GM19023 (cell line): ENCODE measurements around the gene TMEM95.

Source experiments
- ATAC-seq: cut with Tn5 transposase; IDR thresholded peaks from one replicate; pipeline ENCODE4 v1.9.1; 2021; ENCODE audit warnings: mild to moderate bottlenecking, moderate library complexity; ENCODE audit not compliant: unreplicated experiment

TMEM95 gene, protein sequence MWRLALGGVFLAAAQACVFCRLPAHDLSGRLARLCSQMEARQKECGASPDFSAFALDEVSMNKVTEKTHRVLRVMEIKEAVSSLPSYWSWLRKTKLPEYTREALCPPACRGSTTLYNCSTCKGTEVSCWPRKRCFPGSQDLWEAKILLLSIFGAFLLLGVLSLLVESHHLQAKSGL

DNA sequence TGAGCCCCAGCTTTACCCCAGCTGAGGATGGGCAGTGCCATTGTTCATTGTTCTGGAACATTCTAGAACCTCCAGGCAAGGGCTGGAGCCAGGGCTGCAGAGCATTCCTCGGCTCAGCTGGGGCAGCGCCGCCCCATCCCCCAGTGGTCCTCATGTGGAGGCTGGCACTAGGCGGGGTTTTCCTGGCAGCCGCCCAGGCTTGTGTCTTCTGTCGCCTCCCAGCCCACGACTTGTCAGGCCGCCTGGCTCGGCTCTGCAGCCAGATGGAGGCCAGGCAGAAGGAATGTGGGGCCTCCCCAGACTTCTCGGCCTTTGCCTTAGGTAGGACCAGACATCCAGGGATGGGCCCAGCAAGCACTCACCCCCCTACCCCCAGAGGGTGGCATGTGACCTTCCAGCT is at the start of gene TMEM95:
Gene TMEM95 (plus strand): TSS at position 104 of the 400 bp plus-strand sequence. CDS start 49 bp downstream, at position 153.
- ATAC-seq = no peak

DNA sequence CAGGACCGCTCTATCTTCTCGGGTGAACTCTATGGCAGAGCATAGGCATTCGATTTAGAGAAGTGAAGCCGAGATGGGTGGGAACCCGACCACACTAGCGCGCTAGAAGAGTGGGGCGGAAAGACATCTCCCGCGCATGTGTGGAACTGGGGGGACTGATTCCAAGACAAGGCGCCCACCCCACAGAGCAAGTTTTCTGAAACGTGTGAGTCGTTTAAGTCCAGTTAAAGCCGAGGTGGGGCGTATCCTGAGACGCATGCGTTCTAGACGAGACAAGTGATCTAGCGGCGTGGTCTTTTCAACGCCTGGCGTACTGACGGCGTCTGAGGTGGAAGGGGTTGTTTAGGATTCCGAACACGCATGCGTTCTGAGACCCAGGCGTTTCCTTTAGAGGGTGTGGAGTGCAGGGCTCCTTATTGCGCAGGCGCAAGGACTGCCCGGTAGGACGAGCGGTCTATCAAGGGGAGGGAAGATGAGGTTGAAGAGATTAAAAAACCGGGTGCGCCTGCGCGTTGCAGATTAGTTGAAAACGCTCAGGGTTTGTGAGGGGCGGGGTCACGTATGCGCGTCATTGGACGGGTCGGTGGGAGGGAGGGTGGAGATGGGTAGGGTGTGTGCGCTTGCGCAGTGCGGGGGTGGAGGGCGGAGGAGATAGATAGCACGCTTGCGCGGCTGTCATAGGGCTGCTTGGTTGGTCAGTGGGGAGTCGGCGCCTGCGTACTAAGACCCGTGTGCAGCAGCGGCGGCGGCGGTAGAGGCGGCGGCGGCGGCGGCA is 47.9 kb upstream of the TMEM95 start, which contains the start of gene EIF5A:
Gene EIF5A (plus strand): TSS at position 718 of the 775 bp plus-strand sequence. CDS start 2,008 bp downstream, outside the sequence.
- ATAC-seq = peak; percentile 76

DNA sequence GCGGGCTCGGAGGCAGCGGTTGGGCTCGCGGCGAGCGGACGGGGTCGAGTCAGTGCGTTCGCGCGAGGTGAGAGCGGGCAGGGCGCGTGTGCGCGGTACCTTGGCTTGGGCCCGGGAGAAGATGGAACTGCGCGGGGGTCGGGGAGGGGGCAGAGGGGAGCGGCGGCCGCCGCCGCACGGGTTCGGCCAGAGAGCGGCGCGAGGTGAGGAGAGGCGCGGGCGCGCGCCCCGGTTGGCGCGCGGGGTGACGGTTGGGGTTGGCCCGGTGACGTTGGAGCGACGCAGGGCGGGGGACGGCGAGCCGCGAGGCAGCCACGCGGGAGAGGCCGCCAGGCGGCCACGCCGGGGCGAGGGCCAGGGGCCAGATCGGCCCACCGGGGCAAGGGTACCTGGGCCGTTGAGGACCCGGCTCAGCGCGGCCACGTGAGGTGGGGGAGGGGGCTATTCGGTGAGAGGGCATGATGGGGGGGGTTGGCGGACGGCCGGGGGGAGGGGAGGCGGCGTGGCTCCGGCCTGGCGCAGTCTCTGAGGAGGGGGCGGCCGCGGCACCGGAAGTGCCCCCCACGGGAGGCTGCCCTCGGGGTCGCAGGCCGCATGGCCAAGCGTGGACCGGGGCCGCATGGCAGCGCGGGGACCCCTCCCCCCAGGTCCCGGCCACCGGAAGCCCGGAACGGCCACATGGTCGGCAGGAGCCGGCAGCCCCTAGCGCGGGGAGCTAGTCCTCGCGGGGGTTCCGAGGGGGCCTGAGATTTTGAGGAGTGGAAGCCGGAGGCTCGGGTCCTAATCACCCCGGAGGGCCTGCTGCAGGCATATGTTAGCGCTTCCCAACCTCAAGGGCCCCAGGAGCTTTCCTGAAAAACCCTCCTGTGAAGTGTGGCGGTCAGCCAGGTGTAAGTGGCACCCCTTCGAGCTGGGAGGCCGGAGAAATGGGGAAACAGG is 47.0 kb upstream of the TMEM95 start:
- peak; percentile 8 for ATAC-seq

DNA sequence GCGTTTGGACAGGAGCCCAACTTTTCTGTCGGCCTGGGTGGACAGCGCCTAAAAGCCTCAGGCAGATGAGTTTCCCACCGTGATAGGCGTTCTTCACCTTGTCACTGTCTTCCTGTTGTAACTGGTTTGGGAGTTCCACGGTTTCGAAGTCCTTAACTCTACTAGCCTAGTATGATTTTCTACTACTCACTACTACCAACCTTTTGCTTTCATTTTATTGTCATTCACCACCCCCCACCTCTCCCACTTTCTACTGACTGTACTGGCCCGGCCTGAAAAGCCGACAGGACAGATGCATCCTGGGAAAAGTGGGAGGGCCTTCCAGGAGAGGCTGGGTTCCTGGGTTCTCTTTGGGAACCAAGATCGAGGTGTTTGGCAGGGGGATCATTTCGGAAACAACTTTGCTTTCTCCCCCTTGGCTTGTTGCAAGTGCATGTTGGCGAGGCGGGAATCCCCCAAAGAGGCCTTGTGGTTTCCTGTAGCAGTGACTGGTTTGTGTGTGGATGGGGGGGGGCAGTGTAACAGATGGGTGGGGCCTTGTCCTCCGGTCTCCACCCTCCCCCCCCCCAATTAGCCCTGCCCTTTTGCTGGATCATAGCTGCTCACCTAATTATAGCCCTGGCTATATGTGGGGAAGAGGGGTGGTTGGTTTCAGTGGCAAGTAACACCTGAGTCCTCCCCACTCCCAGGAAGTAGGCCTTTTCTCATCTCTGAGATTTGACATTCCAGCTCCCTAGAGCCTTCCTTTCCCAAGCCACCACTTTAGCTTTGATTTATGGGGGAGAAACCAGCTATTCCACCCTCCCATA is 46.1 kb upstream of the TMEM95 start:
- ATAC-seq = no peak

DNA sequence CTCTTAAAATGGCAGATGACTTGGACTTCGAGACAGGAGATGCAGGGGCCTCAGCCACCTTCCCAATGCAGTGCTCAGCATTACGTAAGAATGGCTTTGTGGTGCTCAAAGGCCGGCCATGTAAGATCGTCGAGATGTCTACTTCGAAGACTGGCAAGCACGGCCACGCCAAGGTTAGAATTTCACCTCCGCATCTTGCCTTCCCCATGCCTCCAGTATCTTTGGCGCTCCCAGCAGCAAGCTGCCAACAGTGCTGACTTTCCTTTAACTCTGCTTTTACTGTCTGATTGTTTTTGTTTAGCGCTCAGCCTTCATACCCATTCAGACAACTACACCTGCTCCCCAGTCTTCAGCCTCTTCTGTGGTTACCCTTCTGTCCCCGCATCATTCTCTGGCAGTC is 45.3 kb upstream of the TMEM95 start:
- ATAC-seq = no peak

DNA sequence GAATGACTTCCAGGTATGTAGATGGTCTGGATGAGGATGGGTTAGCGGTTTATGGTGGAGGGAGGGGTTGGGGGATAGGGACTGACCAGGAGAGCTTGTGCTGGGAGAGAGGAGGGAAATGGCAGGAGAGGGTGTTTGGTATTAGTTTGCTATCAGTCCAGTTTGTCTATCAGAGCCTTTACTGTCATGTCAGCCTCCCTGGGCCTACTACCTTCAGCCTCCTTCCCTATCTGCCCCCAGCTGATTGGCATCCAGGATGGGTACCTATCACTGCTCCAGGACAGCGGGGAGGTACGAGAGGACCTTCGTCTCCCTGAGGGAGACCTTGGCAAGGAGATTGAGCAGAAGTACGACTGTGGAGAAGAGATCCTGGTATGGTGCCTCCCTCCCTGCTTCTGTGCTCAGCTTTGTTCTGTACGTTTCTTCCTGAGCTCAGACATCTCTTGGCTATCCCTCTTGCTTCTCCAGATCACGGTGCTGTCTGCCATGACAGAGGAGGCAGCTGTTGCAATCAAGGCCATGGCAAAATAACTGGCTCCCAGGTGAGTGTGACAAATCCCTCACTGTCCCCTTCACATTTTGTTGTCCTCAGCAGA is 43.7 kb upstream of the TMEM95 start:
- ATAC-seq = no peak

DNA sequence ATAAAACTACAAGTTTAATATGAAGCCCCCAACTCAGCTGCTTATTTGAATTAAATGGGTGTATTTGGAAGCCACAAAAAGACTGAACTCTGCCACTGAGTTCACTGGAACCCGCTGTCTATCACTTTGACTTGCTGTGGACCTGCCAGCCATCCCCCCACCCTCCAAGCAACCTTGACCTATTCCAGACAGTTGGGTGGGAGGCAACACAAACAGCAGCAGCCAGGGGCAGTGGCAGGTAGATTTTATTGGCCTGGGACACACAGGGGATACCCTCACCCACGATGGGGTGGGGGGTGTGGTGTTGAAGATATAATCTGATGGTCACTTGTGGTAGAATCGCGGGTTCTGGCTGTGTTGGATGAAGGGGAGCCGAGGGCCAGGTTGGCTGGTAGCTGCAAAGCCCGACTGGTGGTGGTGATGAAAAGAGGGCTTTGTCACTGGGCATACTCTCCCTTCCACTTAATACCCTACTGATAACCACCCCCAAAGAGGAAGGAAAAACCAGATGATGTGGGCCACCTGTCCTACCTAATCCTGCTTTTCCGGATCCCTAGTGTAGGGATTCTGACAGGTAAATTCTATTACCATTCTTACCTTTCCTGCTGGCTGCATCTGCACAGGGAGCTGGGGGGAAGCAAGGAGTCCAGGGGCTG is 42.4 kb upstream of the TMEM95 start:
- ATAC-seq = no peak

DNA sequence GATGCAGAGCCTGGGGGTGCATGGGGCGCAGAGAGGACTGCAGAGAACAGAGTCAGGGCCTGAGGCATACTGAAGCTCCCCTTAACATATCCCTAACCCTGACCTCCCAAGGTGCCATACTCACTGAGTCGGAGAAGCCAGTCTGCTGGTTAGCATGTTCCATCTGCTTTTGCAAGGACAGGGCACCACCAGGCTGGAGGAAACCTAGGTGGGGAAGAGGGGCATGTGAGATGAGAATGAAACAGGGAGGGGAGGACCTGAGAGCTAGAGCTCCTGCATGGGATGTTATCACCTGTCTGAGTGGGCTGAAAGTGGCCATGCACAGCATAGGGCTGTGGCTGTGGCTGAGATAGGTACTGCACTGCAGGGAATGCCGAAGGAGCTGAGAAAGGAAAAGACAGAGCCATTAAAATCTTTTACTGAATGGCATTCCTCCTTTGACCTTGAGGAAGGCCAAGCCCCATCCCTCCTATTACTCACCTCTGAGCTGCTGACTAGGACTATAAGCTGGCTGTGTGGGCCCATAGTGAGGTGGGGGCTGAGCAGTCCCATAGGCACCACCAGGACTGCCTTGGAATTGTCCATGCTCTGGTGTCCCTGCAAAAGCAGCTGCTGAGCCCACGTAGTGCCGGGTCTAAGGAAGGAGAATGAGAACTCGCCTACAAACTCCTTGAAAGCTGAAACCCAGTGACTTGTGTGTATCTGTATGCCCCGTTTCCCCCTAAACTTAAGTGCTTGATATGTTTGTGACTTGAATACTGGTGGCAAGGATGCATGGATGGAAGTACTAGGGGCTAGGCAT is 41.7 kb upstream of the TMEM95 start:
- no peak for ATAC-seq

DNA sequence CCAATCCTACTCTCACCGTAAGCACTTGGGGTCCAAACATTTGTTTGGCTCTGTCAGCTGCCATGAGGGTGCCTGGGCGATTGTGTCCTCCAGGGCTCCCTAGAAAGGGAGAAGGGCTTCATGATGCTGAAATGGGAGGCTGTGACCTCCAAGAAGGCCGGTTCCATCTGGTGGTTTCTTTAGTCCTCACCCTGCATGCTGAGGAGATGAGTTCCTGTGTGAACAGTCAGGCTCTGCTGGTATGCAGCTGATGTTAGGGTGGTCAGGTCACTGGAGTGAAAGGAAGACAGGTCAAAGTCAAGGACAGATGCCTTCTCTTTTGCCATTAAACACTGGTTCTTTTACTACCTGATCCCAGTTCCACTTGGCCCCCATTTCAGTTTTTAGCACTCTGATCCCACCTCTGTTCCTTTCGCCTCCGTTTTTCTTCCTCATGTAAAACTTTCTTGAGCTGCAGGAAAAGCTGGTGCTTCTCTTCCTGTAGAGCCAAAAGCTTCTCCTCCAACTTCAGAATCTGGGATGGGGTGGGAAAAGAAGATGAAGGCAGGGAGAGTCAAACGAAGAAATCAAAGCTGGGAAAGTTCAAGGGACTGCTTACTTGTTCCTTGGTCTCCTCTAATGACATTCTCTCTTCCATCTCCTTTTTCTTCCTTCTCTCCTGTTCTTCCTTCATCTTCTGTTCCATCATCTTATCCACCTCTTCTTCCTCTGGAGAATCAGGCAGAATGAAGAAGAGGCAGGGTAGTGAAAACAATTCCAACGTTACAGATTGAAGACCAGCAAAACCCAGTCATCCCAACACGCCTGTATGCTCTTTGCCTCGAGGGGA is 40.9 kb upstream of the TMEM95 start:
- ATAC-seq = no peak

DNA sequence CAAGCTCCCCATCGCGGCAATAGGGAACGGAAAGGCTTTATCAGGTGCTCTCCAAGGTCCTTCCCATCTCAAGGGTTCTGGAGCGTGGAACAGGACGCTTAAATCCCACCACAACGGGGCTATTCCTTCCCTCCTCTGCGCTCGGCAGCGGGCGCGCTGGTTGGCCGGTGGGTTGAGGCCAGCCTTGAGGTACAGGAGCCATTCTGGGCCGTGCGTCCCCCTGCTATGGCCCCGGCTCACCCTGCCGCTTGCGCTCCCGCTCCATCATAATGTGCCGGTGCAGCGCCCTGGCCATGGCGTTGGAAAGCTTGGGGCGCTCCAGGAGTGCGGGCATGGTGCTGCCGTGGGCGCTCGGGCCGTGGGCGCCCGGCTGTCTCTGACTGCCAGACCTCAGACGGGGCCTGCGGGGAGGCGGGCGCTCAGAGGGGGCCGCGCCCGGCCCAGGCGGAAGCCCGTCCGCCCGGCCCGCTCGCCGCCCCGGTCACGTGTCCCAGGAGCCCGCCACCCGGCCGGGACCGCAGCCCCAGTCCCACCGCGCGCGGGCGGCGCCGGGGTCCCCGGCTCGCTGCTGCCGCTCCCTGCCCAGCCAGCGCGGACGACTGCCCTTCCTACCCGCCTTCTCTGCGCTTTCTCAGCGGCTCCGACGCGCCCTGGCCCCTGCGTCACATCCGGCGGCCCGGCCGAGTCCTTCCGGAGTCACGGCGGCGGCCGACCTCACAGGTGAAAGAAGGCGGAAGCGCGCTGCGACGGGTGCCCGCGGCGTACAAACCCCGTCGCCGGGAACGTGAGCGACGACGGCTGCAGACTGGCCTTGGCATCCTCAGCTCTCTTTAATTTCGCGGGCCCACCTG is 40.0 kb upstream of the TMEM95 start, which contains the start of gene GPS2:
Gene GPS2 (minus strand): TSS at position 642 of the 851 bp plus-strand sequence. CDS start 308 bp downstream, at position 334.
- ATAC-seq = peak; percentile 88

DNA sequence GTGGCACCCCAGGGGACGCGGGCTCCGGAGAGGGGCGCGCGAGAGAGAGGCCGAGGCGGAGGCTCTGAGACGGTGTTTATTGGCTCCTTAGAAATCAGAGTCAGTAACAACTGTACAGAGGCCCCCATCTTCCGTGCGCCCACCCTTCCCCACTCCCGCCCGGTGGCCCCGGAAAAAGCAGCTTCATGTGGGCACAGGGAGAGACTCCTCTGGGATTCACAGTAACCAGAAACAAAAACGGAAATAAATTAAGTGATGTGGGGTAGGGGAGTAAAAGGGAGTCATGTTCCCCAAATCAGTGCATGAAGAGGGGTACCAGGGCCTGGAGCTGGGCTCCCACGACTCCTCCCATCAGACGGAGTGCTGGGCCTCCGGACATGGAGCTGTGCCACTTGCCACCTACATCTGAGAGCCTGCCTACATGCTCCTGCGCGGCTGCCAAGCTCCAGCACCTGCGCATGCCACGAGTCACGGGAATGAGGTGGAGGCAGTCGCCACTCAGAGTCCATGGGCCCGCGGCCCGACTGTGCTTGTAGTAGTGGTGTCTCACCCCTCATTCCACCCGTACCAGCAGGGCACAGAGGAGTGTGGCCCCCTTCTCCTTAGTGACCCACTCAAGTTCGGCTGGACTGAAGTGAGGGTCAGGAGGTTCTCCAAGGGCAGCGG is 39.3 kb upstream of the TMEM95 start:
- peak; percentile 22 for ATAC-seq

DNA sequence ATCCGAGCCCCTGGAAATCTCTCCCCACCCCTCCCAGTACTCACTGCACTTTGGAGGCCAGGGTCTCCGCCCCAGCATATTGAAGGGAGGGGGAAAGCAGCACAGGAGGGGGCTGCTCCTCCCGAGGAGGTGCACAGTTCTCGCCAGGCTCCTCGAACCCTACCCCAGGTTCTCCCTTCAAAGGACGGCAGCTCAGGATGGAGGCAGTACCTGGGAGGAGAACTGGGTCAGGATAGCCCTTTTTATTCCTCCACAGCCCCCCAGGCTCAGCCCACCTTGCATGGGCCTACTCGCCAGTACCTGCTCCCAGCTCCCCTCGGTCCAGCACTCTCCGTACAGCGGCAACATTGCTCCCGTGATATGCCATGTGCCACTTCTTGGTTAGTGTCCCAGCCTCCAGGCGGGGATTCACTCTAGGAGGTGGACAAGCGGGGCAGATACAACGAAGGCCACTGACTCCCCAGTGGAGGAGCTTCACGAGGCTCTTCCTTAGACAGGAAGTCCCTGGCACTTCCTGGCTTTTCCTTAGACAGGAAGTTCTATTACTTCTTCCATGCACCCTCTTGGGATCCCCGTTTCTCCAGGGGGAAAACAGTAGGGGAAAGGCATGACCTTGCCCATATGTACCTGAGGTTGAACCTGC is 37.7 kb upstream of the TMEM95 start:
- no peak for ATAC-seq

DNA sequence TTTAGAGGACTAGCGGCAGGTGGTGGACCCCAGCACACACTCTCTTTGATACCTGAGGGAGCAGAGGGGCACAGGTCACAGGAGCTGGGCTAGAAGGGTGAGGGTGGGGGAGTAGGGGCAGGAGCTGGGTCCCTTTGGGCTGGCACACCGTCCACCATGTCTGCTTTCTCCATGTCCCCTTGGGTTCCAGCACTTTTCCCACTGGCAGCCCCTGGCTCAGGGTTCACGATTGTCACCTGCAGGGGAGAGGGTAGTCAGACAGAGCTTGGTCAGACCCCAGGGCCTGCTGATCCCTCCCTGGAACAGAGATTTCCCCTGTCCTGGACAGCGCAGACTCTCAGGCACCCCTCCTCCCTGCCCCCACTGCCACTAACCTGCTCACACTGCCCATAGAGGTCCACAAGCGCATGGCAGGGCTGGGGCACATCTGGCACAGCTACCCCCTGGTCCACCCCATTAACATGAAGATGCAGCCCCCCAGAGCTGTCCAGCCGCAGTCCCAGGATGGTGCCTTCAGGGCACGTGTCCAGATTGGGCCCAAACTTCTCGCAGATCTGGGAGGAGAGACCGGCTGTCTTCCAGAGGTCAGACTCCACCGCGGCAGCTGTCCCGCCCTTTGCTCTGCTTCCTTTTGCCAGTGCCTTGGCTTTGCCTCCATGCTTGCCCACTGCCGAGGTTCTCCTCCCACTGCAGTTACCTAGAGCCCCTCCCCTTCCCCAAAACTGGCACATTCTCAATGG is 36.7 kb upstream of the TMEM95 start:
- no peak for ATAC-seq

DNA sequence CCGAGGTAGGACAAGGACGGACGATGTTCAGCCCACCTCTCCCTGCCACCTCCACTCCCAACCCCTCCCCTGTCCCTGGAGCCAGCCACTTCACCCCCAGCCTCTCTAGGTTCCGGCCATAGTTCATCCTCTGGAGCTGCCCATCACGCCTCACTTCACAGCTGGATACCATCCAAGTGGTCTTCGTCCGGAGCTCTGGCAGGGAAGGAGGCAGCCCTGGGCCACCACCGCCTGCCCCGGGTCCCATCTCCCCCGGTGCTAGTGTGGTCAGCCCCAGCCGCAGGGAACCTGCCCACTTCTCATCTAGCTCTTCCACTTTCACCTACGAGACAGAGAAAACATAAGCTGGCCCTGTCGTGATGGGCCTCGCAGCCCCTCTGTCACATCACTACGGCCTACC is 33.5 kb upstream of the TMEM95 start:
- ATAC-seq = no peak

DNA sequence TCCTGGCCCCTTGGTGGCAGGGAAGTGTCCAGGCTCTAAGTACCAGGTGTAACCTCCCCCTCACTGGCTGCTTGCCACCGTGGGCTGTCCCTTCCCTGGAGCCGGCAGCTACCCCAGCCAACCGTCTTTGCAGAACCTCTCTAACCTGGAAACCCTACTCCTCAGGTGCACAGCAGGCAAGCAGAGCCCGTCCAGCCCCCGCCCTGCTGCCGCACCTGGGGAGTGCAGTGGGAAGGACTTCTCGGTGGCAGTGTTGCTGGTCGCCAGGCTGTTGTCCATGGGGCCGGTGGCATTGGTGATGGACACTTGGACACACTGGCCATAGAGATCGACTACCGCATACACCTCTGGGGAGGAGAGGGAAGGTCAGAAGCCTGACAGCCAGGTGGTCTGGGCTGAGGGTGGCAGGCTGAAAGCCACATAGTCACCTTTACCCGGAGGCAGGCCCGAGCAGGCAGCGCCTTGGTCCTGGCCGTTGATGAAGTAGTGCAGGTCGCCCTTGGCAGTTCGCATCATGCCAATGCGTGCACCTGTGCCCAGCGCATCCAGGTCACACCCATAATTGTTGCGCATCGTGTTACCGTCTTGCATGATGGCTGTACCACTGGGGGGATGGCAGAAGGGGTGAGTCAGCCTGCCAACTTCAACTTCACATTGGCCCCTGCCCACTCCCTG is 32.3 kb upstream of the TMEM95 start:
- no peak for ATAC-seq
